NCI-H187 (cell line): ENCODE results near the gene CMIP.

Source experiments
- DNase-seq, 2 experiments: peaks; one replicate each; lab custom pipeline; 2025; lab: John Stamatoyannopoulos, UW

Gene CMIP

DNA sequence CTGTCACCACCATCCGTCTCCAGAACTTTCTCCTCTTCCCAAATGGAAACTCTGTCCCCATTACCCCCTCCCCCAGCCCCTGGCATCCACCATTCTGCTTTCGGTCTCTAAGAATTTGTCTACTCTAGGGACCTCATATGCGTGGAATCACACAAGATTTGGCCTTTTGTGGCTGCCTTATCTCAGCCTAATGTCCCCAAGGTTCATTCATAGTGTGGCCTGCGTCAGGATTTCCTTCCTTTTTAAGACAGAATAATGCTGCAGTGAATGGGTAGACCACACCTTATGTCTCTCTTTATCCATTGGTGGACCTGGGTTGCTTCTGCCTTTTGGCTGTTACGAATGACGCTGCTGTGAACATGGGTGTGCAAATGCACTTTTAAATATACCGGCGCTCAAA, 194.7 kb downstream of the CMIP start:
- no peak for DNase-seq

DNA sequence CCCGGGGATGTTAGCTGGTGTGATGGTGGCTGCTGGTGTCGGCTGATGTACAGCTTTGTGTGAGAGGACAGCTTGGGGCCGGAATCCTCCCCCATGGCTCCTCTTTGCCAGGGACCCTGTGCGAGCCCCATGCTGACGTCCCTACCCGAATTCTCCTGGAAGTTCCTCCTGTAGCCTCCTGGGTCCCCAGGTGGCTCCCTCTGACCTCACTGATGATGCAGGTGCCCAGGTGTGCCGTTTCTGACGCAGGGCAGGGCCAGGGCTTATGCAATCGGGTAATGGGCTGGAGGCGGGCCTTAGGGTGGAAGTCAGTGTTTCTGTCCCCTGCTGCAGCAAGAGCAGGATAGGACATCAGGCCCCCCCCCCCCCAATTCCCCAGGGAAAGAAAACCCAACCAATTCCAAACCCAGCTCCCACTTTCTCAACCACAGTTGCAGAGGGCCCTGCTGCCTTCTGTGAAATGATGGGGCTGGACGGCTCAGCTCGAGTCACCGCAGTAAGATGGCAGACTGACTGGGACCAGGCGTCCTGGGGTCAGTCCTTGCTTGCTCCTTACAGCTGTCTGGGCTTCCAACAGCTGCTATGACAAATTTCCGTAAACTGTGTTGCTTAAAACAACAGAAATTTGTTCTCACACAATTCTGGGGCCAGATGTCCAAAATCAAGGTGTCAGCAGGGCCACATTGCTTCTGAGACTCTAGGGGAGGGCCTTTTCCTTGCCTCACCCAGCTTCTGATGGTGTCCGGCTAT, 195.5 kb downstream of the CMIP start:
- DNase-seq = no peak

DNA sequence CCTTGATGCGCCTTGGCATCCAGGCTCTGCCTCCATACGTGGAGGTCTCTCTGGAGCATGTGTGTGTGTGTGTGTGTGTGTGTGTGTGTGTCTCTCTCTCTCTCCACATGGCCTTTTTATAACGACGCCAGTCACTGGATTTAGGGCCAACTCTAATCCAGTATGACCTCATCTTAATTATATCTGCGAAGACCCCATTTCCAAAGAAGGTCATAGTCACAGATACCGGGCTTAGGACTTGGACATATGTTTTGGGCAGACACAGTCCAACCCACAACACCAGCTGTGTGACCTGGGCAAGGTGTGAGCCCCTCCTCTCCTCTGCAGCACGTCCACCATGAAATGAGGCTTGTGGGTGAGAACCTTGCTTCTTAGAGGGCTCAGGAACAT, 196.1 kb downstream of the CMIP start:
- DNase-seq = no peak

DNA sequence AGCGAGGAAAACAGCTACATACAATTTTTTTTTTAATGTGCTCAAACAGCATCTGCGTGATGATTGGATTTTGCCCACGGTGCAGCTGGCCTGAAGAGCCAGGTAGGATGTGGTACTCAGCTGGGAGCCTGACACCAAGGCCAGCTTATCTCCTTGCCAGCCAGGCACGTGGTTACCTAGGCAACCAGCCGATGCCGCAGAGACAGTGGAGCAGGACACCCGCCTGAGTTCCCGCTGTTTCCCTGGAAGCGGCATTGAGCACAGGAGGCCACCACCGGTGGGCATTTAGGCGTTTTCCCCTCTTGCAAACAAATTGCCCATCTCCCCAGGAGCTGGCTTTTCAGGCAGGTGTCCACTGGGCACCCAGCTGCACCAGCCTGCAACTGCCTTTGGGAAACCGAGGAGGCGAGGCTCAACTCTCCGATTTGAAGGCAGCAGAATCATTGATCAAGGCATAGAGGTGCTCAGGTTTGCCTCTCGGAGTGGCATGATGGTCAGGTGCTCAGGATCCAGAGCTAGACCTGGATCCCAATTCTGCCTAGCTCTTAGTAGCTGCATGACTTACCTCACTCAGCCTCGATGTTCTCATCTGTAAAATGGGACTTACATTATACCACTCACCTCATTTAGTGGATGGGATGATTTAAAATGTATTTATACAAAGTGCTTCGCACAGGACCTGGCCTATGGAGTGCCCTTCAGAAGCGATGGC, 196.9 kb downstream of the CMIP start:
- peak in 1 of 2 experiments; percentile 19 for DNase-seq

DNA sequence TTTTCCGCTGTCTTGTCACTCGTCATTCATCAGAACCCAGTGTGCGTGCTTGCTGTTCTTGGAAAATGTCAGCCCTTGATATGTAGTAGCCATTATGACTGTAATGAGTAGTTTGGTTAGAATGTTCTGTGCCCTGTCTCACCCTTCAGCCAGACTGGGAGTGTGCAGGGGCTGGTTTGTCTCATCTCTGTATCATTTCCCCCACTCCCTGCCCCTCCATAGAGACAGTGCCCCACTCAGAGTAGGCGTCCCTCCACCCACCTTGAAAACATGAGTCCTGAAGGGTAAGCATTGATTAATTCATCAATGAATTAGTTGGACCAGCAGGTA, 197.5 kb downstream of the CMIP start:
- DNase-seq = no peak

DNA sequence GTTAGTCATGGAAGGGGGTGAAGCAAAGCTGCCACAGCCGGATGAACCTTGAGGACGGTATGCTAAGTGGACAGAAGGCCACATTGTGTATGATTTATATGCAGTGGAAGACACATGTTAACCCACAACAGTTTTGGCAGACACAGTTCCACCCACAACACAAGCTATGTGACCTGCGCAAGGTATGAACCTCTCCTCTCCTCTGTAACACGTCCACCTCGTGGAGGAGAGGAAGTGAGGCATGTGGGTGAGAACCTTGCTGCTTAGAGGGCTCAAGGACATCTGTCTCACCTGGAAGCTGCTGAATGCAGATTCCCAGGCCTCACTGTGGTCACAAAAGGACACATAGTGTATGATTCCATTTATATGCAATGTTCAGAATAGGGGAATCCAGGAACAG, 198.3 kb downstream of the CMIP start:
- no peak for DNase-seq

DNA sequence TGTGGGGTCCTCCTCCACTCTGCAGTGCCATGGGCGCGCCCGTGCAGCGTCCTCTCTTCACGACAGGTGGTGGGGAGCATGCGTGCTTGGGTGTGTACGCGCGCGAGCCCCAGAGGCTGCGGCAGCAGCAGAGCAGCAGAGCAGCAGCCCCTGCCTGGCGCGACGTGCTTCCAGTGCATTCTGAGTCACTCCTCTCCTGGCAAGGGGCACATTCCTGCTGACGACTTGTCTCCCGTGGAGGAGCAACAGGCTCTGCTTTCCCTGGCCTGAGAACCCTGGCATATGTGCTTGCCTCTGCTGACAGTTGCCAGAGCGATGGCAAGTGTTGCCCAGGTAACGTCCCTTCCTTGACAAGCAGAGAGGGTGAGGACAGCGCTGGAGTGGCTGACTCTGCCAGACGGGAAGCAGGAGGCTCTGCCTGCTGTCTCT, 200.7 kb downstream of the CMIP start:
- DNase-seq = peak; percentile 15 to 19

DNA sequence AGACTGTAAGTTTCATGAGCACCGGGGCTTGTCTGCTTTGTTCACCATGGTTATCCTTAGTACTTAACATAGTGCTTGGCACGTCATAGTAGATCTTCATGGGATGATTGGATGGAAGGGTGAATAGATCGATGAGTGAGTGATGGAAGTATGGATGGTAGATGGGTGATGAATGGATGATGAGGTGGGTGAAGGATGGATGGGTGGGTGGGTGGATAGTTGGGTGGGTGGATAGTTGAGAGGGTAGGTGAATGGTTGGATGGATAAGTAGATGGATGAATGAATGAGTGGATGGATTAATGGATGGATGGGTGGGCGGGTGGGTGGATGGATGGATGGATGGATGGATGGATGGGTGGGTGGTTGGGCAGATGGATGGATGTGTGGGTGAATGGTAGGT, 201.3 kb downstream of the CMIP start:
- no peak for DNase-seq

DNA sequence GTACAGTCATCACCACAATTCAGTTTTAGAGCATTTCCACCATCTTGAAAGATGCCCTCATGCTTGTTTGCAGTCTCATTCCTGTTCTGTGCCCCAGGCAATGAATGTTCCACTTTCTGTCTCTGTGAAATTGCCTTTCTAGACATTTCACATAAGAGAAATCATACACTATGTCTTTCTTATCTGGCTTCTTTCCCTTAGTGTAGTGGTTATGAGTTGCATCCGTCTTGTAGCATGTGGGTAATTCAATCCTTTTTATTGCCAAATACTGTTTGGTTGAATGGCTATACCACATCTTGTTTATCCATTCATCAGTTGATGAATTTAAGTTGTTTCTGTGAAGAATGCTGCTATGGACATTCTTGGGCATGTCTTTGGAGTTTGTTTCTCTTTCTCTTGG, 202.0 kb downstream of the CMIP start:
- no peak for DNase-seq

DNA sequence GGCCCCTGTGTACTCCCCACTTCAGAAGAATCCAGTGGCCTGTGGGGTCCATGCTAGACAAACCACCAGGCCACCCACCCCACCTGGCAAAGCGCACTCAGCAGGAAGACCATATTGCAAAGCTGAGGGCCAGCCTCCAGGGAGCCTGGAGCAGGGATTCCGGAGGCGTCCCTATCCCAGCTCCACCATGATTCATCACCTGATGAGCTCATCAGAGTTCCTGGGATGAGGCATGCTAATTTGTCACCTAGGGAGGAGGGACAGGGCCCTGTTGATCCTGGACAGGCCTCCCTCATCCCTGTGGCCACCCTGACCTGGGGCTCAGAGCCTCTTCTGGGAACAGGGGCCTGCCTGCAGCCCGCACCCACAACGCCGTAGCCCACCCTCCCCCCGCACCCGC, 202.9 kb downstream of the CMIP start:
- no peak for DNase-seq

DNA sequence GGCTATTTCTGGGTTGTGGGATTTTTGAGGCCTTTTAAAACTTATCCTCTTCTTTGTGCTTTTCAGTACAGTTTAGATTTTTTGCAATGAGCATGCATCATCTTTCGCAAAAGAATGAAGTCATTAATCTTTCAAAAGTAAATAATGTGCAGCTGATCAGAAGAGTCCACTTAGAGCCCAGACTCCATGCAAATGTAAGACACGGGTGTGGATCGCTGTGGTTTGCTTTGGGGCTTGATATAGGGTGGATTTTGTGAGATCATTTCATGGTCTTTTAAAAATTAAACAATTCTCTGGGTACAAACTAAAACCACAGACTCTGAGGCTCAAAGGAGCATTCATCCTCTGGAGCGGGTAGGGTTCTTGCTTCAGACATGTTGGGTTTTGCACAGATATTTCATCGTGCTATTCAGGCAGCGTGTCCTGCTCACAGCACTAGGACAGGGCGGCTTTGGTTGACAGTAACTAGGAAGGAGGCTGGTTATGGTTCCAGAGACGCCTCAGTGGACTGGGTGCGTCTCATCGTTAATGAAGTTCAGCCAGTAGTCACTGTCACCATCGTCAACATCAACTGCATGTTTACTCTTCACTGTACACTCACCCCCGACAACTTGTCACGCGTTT, 205.1 kb downstream of the CMIP start:
- no peak for DNase-seq

DNA sequence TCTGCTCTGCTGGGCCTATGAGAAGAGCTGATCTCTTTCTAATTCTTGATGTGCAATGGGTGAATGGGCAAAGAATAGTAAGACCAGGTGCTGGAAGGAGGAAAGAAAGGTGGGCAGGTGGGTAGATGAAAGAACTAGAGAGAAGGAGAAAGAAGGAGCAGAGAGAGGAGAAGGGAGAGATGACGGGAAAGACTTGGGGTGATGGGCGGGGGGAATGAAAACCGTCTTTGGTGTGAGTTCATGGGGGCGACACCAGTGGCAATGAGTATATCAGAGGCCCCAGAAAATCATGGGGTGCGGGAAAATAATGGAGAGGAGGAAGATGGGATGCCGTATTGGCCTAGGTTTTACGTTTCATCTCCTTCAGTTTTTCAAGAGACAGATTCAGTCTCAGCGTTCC, 205.7 kb downstream of the CMIP start:
- no peak for DNase-seq

DNA sequence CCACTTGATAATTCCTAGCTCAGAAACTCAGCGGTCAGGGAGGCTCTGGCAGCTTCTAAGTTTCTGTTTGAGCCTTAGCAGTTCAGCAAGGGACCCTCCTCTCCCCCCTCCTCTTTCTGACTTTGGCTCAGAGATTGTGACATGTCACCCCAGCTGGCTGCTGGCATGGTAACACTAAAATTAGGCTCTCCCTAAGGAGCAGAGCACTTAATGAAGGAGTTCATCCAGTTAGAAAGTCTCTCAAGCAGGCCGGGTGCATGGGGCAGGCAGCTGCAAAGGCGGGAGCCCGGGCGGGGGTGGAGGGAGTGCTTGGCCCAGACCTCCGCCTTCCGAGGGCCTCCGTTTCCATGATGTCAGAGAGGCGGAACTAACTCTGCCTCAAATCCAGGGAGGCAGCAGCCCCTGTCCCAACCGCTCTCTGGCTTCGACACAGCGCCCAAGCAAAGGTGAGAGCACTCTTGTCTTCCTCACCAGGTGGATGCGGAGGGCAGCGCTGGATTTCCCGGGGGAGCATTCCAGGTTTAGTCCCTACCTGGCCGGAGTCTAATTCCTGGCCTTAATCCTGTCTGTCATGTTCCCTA, 206.5 kb downstream of the CMIP start:
- no peak for DNase-seq

DNA sequence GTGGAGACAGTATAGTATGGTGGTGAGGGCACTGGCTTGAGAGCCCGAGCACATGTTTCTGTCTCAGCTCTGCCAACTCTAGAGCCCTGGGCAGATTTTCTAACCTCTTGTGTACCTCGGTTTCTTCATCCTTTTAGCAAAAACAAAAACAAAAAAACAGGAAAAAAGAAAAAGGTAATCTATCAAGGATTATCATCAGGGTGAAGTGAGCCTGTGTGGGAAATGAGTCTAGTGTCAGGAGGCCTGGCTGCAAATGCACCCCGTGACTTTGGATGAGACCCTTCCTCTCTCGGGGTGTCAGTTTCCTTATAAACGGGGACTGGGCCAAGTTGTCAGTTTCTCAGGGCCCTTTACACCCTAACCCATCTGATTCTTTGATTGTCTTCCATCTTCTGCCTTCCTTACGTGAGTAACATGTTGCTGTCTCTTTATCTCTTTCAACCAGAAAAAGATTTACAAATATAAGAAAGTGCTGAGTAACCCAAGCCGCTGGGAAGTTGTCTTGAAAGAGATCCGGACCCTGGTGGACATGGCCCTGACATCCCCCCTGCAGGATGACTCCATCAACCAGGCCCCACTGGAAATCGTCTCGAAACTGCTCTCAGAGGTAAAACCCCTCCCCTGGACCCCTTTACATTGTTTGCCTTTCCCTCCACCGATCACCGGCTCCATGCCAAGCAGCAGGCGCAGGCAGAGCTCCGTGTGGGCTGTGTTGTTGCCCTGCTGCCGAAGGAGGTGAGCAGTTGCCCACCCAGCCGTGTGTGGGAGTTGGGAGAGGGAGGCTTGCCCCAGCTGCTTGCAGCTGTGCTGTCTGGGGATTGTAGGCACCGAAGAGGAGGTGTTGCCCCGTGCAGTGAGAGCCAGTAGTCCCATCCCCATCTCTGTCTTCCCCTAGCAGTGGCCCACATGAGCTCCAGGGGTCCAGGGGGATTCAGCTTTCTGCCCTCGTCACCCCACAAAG, 207.4 kb downstream of the CMIP start:
- no peak for DNase-seq

DNA sequence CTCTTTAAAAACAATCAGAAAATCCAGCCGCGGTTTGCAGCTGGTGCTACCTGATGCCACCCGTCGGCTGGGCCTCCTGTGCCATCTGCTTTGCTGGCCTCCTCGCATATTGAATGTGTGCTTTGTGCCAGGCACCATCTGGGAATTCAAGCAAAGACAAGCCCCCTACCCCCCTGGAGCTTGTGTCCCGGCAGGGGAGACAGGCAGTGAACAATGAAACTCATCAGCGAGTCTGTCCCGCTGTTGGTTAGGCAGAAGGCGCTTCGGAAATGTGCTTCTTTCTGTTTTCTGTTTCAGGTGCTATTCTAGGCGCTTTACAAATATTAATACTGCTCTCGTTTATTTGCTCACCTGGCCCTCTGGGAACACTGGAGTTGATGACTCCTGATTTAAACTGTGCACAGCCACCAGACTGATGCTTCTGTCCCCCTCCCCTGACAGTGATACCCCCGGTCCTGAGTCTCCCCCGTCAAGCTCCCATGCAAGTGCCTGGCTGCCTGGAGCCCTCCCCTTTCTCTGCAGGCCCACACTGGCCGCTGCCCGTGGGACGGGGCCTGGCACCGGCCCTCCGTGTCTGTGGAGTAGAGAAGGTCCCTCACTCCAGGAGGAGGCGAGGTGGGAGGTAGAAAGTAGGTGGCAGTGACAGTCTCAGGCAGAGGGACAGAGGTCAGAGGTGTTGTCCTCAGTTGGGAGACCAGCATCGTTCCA, 208.3 kb downstream of the CMIP start:
- no peak for DNase-seq

DNA sequence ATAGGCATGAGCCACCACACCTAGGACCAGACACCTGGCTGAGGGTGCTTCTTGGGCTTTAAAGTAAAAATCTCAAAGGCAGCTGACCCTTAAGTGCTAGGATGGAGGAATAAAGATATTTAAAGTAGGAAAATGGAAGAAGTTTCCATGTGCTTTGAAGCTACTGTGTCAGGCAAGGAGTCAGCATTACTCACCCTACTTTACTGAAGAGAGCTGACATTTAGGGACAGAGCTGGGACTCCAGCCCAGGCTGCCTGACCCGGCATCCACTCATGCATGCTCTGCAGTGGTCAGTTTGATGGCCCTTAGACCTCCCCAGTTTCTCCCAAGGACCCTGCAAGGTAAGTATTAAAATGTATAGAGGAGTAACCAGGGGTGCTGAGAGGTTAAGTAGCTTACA, 209.7 kb downstream of the CMIP start:
- no peak for DNase-seq

DNA sequence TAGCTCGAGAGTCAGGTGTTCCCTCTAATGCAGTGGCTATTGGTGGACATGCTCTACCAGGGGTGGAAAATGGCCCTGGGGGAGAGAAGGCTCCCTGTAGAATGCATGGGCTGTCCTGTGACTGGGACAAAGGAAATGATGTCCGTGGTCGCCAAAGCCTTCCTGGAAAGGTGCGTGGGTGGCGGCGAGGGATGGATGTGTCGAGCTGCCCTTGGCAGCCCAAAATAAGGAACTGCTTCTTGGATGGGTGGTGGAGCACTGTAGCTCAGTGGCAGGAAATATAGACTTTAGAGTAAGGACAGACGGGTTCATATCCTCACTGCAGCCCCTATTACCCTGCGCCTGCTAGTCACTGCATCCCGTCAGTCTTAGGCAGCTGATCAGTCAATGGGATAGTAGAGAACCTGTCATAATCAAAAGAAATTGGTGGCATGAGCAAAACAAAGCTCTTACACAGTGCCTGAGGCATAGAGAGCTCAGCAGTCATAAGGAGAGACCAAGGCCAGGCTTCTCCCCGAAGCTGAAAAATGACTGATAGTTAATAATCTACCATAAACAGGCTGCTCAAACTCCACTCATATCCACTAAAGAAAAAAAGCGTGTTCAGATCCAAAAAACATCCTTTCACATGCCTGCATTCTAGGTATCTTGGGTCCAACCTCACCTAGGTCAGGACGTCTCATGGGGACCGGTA, 211.0 kb downstream of the CMIP start:
- no peak for DNase-seq

DNA sequence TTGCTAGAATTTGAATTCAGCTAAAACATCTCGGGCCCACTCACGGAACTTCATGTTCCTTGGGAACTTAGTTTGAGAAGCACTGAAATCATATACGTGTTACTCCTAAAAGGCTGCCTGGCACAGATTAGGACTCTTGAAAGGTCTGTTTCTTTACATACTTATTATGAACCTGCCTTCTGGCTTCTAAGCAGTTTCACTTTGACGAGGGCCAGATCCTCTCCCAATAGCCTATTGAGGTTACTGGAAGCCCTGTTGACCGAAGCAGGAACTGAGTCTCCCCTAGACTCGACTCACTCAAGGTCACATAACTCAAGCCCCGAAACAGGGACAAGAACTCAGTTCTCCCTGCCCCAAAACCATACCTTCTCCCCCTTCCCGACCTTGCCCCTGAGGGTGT, 212.6 kb downstream of the CMIP start:
- no peak for DNase-seq

DNA sequence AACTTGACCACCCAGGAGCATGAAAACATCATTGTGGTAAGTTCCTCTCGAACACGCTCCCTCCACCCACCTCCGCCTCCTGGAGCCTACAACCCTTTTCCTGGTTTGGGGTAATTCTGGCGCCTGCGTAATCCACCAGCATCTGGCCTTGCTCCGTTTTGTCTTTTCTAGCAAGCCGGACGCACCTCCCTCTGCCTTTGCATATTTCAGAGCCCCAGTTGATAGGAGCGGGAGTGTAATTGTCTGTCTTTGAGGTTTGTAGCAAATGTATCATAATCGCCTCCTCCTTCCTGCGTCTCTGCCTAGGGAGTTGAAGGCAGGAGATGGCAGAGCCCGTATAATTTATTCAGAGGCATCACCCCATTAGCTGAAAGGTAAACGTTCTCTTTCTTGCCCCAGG, 213.2 kb downstream of the CMIP start:
- no peak for DNase-seq

DNA sequence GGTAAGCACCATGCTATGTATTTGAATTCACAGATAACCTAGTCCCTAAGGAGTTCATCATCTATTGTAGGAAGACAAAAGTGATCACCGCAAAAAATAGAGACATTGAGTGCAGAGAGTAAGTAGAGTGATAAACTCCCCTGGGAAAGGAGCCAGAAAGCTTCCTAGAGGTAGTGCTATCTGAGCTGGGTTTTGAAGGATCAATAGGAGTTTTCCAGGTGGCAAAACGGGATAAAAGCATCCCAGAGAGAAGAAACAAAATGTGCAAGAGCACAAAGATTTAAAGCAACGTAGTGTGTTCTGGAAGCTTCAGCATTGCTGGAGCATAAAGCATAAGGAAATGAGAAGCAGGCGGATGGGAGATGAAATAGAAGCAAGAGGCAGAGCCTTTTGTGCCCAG, 213.8 kb downstream of the CMIP start:
- no peak for DNase-seq

DNA sequence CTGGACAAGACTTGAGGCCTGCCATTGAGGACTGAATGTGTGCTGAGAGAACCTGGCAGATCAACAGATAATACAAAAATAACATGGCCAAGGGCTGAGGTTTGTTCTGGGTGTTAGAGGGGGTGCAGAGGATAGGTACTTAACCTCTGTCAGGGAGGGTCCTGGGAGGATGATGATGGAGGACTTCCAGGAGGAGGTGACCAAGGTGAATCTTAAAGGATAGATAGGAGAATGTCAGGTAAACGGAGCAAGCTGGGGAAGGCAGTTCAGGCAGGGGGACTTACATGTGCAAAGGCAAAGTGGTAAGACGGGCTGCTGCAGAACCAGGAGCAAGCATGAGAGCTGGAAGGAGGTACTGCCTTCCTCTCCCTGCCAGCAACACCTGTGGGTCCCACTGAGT, 214.6 kb downstream of the CMIP start:
- DNase-seq = no peak
